ENCODE results near the gene INSM2.

- TF ChIP-seq EZH2 (IDR thresholded peaks at IDR 0.05; ENCODE audit: low read length) (no peak), CTCF (optimal IDR thresholded peaks at IDR 0.05 in 1 of 3, IDR thresholded peaks at IDR 0.05 in 1 of 3, conservative IDR thresholded peaks at IDR 0.05 in 1 of 3; ENCODE audit: extremely low read depth in 1 of 3, insufficient read depth in 2 of 3, low read length in 3 of 3) (no peak)
Measured at GRCh38 chr14:35534208-35534872, 376 bp downstream of the INSM2 start.

All from keratinocyte (primary cell).